Ovary (tissue), 9 donors: Measurements from ENCODE around the gene GPR87. TPM values are rescaled to one million over a fixed set of nuclear protein-coding genes. Genes with fewer than 3 reads are reported as not detected.

Experiments used
- DNase-seq, 5 donors: peaks; one replicate each; pipeline ENCODE4 v3.0.0-alpha.2; 2019 to 2020
- H3K27ac ChIP-seq, 2 donors: fragments of 200-600 bp; one replicate each; pipeline versions ENCODE4 v1.5.1 to v1.8.0; 2019 to 2022
- H3K27me3 ChIP-seq: fragments of 200-600 bp; one replicate; pipeline ENCODE4 v1.8.0; 2022
- H3K36me3 ChIP-seq: fragments of 200-600 bp; sonication (generic); one replicate; pipeline ENCODE4 v1.5.1; 2019
- H3K4me1 ChIP-seq: one replicate; pipeline ENCODE4 v1.8.1; 2013; ENCODE audit warnings: mild to moderate bottlenecking, moderate library complexity; ENCODE audit not compliant: insufficient read depth
- H3K4me3 ChIP-seq: fragments of 200-600 bp; sonication (generic); one replicate; pipeline ENCODE4 v1.5.1; 2017
- H3K9me3 ChIP-seq, 2 donors: fragments of 200-600 bp in 1 of 2; sonication (generic) in 1 of 2; one replicate each; pipeline versions ENCODE4 v1.5.1 to v1.8.1; 2013 to 2019; ENCODE audit warnings: mild to moderate bottlenecking in 1 of 2, moderate library complexity in 1 of 2
- EP300 ChIP-seq: sonication (generic); formaldehyde crosslinking; IDR thresholded peaks from one replicate; pipeline ENCODE4 v1.6.1; 2017; ENCODE audit warnings: antibody characterized with exemption
- POLR2A ChIP-seq: fragments of 450-650 bp; IDR thresholded peaks from one replicate; pipeline ENCODE4 v1.6.1; 2017; ENCODE audit warnings: antibody characterized with exemption, mild to moderate bottlenecking, moderate library complexity
- WGBS, 3 donors: extraction: QIAGEN DNeasy Blood & Tissue Kit in 1 of 3; methylation state at CpG; one replicate each; pipeline versions ENCODE4 v1.1.5 to v1.1.7; 2013 to 2017; 5-methylcytosine and 5-hydroxymethylcytosine counted together
- intact Hi-C, 4 donors: fragments of 100-400 bp; cut with DNase I; formaldehyde crosslinking; loops; one replicate each; pipeline versions ENCODE4 v1.11.0 to v1.15.1; 2022 to 2023
- polyA plus RNA-seq, 2 donors: library from polyadenylated mRNA; stranded (reverse); fragments of 200-250 nt in 1 of 2; fragments of 350-450 nt in 1 of 2; fragmentation: Illumina TruSeq in 1 of 2; extraction: RNeasy Lipid Tissue Mini Kit (QIAGEN cat#74804) in 1 of 2; gene quantifications; one replicate each; pipeline ENCODE4 v1.2.3, GENCODE V29; 2013 to 2014
- total RNA-seq, 7 donors: library from RNA; depleted of rRNA in 2 of 7; stranded (reverse); fragments of >200 nt in 2 of 7; fragmentation: NEBNext Ultra II Directional in 3 of 7; extraction: Animal tissue kit (Norgen Biotek cat#: 25700) in 3 of 7; gene quantifications; one replicate each; pipeline versions ENCODE4 v1.1.0 to v1.2.4, GENCODE V29; 2016 to 2023
- TF ChIP-seq, protein P1 (sequence below), 3 donors: fragments of 450-650 bp in 2 of 3; fragments of 200-600 bp in 1 of 3; IDR thresholded peaks; one replicate each; pipeline versions ENCODE4 v1.5.1 to v1.8.0; 2016 to 2022; ENCODE audit warnings: antibody characterized with exemption in 3 of 3, mild to moderate bottlenecking in 1 of 3
- donor health status: DM: no; HTN: no; CAD: no; lungs with moderate emphysema.
- donor health status: DM: no; HTN: no; CAD: no.
- donor health status: Bipolar disorder and iron deficiency.
- donor health status: DM: yes; HTN: yes; CAD: no.
- donor health status: DM: no; HTN: no; CAD: no.
- donor health status: DM: yes; HTN: yes; CAD: no.

The GPR87 gene
- total and polyA plus RNA-seq, 9 donors = 0.23 TPM; not detected in 8

- Histone ChIP-seq H3K4me1 (no peaks in the 10 kb centered on the region), H3K4me3 (no peak within 1 kb of the TSS), H3K27ac (no peak within 1 kb of the TSS), H3K27me3 (no peaks in the 10 kb centered on the region), H3K9me3 (no peaks in the 10 kb centered on the region), H3K36me3 (no peaks in the 10 kb centered on the region)
- no peak for DNase-seq
- TF ChIP-seq POLR2A (no peak), EP300 (no peak)
- TF ChIP-seq, protein P1, sequence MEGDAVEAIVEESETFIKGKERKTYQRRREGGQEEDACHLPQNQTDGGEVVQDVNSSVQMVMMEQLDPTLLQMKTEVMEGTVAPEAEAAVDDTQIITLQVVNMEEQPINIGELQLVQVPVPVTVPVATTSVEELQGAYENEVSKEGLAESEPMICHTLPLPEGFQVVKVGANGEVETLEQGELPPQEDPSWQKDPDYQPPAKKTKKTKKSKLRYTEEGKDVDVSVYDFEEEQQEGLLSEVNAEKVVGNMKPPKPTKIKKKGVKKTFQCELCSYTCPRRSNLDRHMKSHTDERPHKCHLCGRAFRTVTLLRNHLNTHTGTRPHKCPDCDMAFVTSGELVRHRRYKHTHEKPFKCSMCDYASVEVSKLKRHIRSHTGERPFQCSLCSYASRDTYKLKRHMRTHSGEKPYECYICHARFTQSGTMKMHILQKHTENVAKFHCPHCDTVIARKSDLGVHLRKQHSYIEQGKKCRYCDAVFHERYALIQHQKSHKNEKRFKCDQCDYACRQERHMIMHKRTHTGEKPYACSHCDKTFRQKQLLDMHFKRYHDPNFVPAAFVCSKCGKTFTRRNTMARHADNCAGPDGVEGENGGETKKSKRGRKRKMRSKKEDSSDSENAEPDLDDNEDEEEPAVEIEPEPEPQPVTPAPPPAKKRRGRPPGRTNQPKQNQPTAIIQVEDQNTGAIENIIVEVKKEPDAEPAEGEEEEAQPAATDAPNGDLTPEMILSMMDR (IDR thresholded peaks at IDR 0.05) = no peak
- 62 to 68% (median 64%) methylated on average over 4 of the region's 4 CpGs for WGBS, 3 donors
- intact Hi-C loops = no loop called here
These were observed 38.4 kb downstream of the GPR87 start, which contains the start of gene P2RY14 for GRCh38 chr3:151278230-151278629. Gene P2RY14, minus strand, starts transcription at chr3:151278542. Its CDS starts 64,226 bp downstream, at chr3:151214316.

GRCh38 chr3:151276687-151277042 lies 40.0 kb downstream of the GPR87 start:
- Histone ChIP-seq H3K36me3 (no peaks in the 10 kb centered on the region), H3K9me3 (no peaks in the 10 kb centered on the region), H3K27ac (no peak overlapping the region), H3K4me3 (no peak overlapping the region), H3K27me3 (no peaks in the 10 kb centered on the region), H3K4me1 (no peaks in the 10 kb centered on the region)
- TF ChIP-seq EP300 = no peak
- no peak for TF ChIP-seq POLR2A
- TF ChIP-seq, protein P1 (IDR thresholded peaks at IDR 0.05) = no peak
- intact Hi-C loops = no loop called here
- DNase-seq = no peak
- 87 to 96% (median 95%) methylated on average over 6 of the region's 6 CpGs for WGBS, 3 donors

DNA sequence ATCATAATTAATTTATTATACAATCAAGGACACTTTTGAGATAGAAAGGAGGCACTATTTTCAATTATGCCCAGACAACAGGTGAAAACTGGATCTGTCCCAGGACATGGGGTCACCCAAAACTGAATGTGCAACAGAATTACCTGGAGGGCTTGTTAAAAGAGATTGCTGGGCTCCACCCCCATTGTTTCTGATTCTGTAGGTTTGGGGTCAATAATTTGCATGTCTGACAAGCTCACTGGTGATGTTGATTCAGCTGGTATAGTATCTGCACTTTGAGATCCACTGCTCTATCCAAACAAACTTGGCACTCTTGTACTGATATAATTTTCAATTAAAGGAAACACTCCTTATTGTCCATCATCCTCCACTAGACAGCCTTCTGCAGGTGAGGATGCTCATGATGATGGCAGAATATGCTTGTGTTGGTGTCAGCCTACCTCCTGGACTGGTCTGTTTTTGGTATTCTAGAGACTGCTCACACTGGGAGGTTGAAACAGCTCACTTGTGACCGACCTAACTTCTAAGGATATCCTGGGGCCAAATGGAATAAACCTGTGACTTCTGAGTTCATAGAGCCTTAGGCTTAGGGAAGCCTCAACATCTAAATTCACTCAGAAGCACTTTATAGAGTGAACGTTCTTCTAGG lies 40.5 kb downstream of the GPR87 start:
- H3K27ac ChIP-seq = no peak overlapping the region
- H3K36me3 ChIP-seq = no peaks in the 10 kb centered on the region
- H3K4me3 ChIP-seq = no peak overlapping the region
- H3K4me1 ChIP-seq = no peaks in the 10 kb centered on the region
- no peaks in the 10 kb centered on the region for H3K9me3 ChIP-seq
- 77 to 91% (median 88%) methylated on average over 2 of the region's 2 CpGs for WGBS, 3 donors
- DNase-seq = no peak
- intact Hi-C loops = no loop called here
- no peak for TF ChIP-seq EP300
- TF ChIP-seq POLR2A = no peak
- TF ChIP-seq, protein P1 (IDR thresholded peaks at IDR 0.05) = no peak
- no peaks in the 10 kb centered on the region for H3K27me3 ChIP-seq

DNA sequence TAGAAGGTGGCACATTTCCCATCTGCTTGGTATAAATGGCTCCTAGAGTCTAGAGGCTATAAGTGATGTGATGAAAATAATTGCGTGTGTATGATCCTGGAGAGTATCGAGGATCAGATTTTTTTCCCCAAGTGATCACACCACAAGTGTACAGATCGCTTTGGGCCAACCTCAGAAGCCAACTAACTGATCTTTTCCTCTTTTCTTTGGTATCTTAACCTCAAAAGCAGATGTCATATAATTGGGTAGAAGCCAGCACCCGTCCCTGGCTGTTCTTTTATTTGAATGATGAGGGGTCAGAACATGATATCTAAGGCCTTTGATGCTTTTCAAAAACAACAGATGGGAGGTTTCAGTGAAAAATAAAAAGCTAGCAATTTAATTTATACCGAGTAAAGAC lies 41.5 kb downstream of the GPR87 start:
- 66 to 67% (median 66%) methylated on average over 5 of the region's 5 CpGs for WGBS, 3 donors
- H3K4me1 ChIP-seq = no peaks in the 10 kb centered on the region
- TF ChIP-seq POLR2A = no peak
- no peak for TF ChIP-seq EP300
- TF ChIP-seq, protein P1 (IDR thresholded peaks at IDR 0.05) = no peak

More for the DNA sequence above, 41.5 kb downstream of the GPR87 start:
- Histone ChIP-seq H3K4me3 (no peak overlapping the region), H3K36me3 (no peaks in the 10 kb centered on the region), H3K9me3 (no peaks in the 10 kb centered on the region), H3K27ac (no peak overlapping the region), H3K27me3 (no peaks in the 10 kb centered on the region)
- intact Hi-C loops = no loop called here
- no peak for DNase-seq
